GM19351 (cell line): ENCODE data around the gene CBX6.

Experiments
- ATAC-seq: cut with Tn5 transposase; IDR thresholded peaks from one replicate; pipeline ENCODE4 v1.9.1; 2021; ENCODE audit warnings: mild to moderate bottlenecking, moderate library complexity; ENCODE audit not compliant: unreplicated experiment

CBX6 gene

GRCh38 chr22:38823076-38823475 lies 48.9 kb downstream of the CBX6 start:
- no peak for ATAC-seq

- ATAC-seq, result no peak
These were observed 52.0 kb downstream of the CBX6 start for GRCh38 chr22:38820020-38820419.

GRCh38 chr22:38819387-38819940 lies 52.6 kb downstream of the CBX6 start:
- ATAC-seq, result no peak

- no peak for ATAC-seq
These were observed 54.8 kb downstream of the CBX6 start for GRCh38 chr22:38817196-38817595.

GRCh38 chr22:38815842-38816241 lies 56.2 kb downstream of the CBX6 start:
- ATAC-seq, result no peak
